HEK293 (cell line): ENCODE results near the gene WDR12.

Experiments used
- CTCF ChIA-PET: fragments of 350-600 bp; formaldehyde crosslinking; extraction: SDS; loops from one replicate; lab custom pipeline; 2021; ENCODE audit warnings: antibody characterized with exemption; lab: Yijun Ruan, JAX
- POLR2A ChIA-PET: fragments of 300-600 bp; formaldehyde crosslinking; extraction: SDS; loops from one replicate; lab custom pipeline; 2020; ENCODE audit warnings: antibody characterized with exemption, inconsistent platforms; lab: Yijun Ruan, JAX
- H3K27ac ChIP-seq: fragments of 200-500 bp; sonication (Bioruptor generic); 2 replicates; pipeline ENCODE4 v1.5.1; 2014; ENCODE audit warnings: low read depth, low read length, control low read depth, inconsistent platforms; ENCODE audit errors: extremely low read depth
- H3K36me3 ChIP-seq, 2 experiments: fragments of 200-500 bp in 1 of 2; sonication (Bioruptor generic) in 1 of 2; 1 replicate in 1 of 2; 2 replicates in 1 of 2; pipeline ENCODE4 v1.5.1; 2014 to 2017; ENCODE audit warnings: inconsistent platforms in 2 of 2, low read length in 2 of 2; ENCODE audit not compliant: control insufficient read depth in 2 of 2, insufficient read depth in 1 of 2
- H3K4me1 ChIP-seq: fragments of 200-500 bp; sonication (Bioruptor generic); 2 replicates; pipeline ENCODE4 v1.5.1; 2014; ENCODE audit warnings: mild to moderate bottlenecking, low read length, inconsistent platforms; ENCODE audit not compliant: control insufficient read depth, insufficient read depth
- H3K4me3 ChIP-seq: 2 replicates; pipeline ENCODE4 v1.5.1; 2011; ENCODE audit warnings: low read depth, mild to moderate bottlenecking, control low read depth, low read length, moderate library complexity
- H3K9me3 ChIP-seq: fragments of 200-500 bp; sonication (Bioruptor generic); 2 replicates; pipeline ENCODE4 v1.5.1; 2014; ENCODE audit warnings: low read depth, low read length, inconsistent platforms; ENCODE audit not compliant: control insufficient read depth, insufficient read depth
- ATF2 ChIP-seq: fragments of 450-650 bp; formaldehyde crosslinking; IDR thresholded peaks from 2 replicates; pipeline ENCODE4 v1.5.1; 2016; ENCODE audit warnings: missing biosample characterization, missing genetic modification characterization, low read depth
- BCL11B ChIP-seq: fragments of 450-650 bp; formaldehyde crosslinking; IDR thresholded peaks from 2 replicates; pipeline ENCODE4 v1.5.1; 2016; ENCODE audit warnings: low read depth, missing biosample characterization, missing genetic modification characterization
- GLI2 ChIP-seq: fragments of 450-650 bp; formaldehyde crosslinking; IDR thresholded peaks from 2 replicates; pipeline ENCODE4; 2017; ENCODE audit warnings: missing biosample characterization, missing genetic modification characterization, low read depth, borderline replicate concordance
- GLIS2 ChIP-seq: fragments of 450-650 bp; formaldehyde crosslinking; IDR thresholded peaks from 2 replicates; pipeline ENCODE4 v1.5.1; 2016; ENCODE audit warnings: missing biosample characterization, missing genetic modification characterization
- KLF1 ChIP-seq: fragments of 450-650 bp; formaldehyde crosslinking; IDR thresholded peaks from 2 replicates; pipeline ENCODE4 v1.5.1; 2016; ENCODE audit warnings: missing biosample characterization, missing genetic modification characterization
- KLF16 ChIP-seq: fragments of 450-650 bp; formaldehyde crosslinking; IDR thresholded peaks from 2 replicates; pipeline ENCODE4 v1.5.1; 2017; ENCODE audit warnings: missing biosample characterization, missing genetic modification characterization
- MEIS1 ChIP-seq: sonication (generic); formaldehyde crosslinking; IDR thresholded peaks from 2 replicates; pipeline ENCODE4 v1.8.1; 2022; ENCODE audit warnings: missing genetic modification reagents, mild to moderate bottlenecking, borderline replicate concordance
- TRIM28 ChIP-seq: IDR thresholded peaks from 2 replicates; pipeline ENCODE4 v1.6.1; 2011; ENCODE audit warnings: low read length, control low read depth, borderline replicate concordance
- ZBTB17 ChIP-seq: fragments of 450-650 bp; formaldehyde crosslinking; IDR thresholded peaks from 2 replicates; pipeline ENCODE4 v1.5.1; 2016; ENCODE audit warnings: missing biosample characterization, missing genetic modification characterization
- ZFP37 ChIP-seq: fragments of 450-650 bp; formaldehyde crosslinking; IDR thresholded peaks from 2 replicates; pipeline ENCODE4 v1.5.1; 2016; ENCODE audit warnings: missing biosample characterization, missing genetic modification characterization
- ZIC2 ChIP-seq: fragments of 450-650 bp; formaldehyde crosslinking; IDR thresholded peaks from 2 replicates; pipeline ENCODE4 v1.5.1; 2016; ENCODE audit warnings: missing biosample characterization, missing genetic modification characterization
- ZNF184 ChIP-seq: fragments of 450-650 bp; IDR thresholded peaks from 2 replicates; pipeline ENCODE4 v1.5.1; 2018; ENCODE audit warnings: missing biosample characterization, mild to moderate bottlenecking, missing genetic modification characterization
- ZNF214 ChIP-seq: fragments of 450-650 bp; formaldehyde crosslinking; IDR thresholded peaks from 2 replicates; pipeline ENCODE4 v1.5.1; 2017; ENCODE audit warnings: missing biosample characterization, mild to moderate bottlenecking, missing genetic modification characterization, borderline replicate concordance
- ZNF274 ChIP-seq, 2 experiments: fragments of 200-500 bp in 1 of 2; fragments of 450-650 bp in 1 of 2; sonication (Bioruptor generic) in 1 of 2; formaldehyde crosslinking in 1 of 2; IDR thresholded peaks; 2 replicates each; pipeline versions ENCODE4 v1.5.1 to v1.6.1; 2014 to 2016; ENCODE audit warnings: borderline replicate concordance in 1 of 2, inconsistent platforms in 1 of 2, low read length in 1 of 2, missing biosample characterization in 1 of 2, missing genetic modification characterization in 1 of 2
- ZNF302 ChIP-seq: fragments of 450-650 bp; formaldehyde crosslinking; IDR thresholded peaks from 2 replicates; pipeline ENCODE4 v1.5.1; 2016; ENCODE audit warnings: missing biosample characterization, missing genetic modification characterization, low read depth
- ZNF341 ChIP-seq: fragments of 450-650 bp; formaldehyde crosslinking; IDR thresholded peaks from 2 replicates; pipeline ENCODE4; 2016; ENCODE audit warnings: low read depth, missing biosample characterization, missing genetic modification characterization
- ZNF37A ChIP-seq: fragments of 450-650 bp; IDR thresholded peaks from 2 replicates; pipeline ENCODE4 v1.5.1; 2018; ENCODE audit warnings: missing biosample characterization, missing genetic modification characterization
- ZNF426 ChIP-seq: fragments of 450-650 bp; formaldehyde crosslinking; IDR thresholded peaks from 2 replicates; pipeline ENCODE4 v1.5.1; 2017; ENCODE audit warnings: missing biosample characterization, missing genetic modification characterization, mild to moderate bottlenecking, inconsistent platforms, moderate library complexity
- ZNF555 ChIP-seq: fragments of 450-650 bp; formaldehyde crosslinking; conservative IDR thresholded peaks from 2 replicates; pipeline ENCODE4 v1.5.1; 2017; ENCODE audit warnings: missing biosample characterization, mild to moderate bottlenecking, missing genetic modification characterization, inconsistent platforms
- ZNF561 ChIP-seq: fragments of 450-650 bp; IDR thresholded peaks from 2 replicates; pipeline ENCODE4 v1.5.1; 2018; ENCODE audit warnings: missing biosample characterization, missing genetic modification characterization, borderline replicate concordance
- ZNF596 ChIP-seq: fragments of 450-650 bp; IDR thresholded peaks from 2 replicates; pipeline ENCODE4 v1.5.0; 2018; ENCODE audit warnings: missing biosample characterization, mild to moderate bottlenecking, missing genetic modification characterization, moderate library complexity
- ZNF621 ChIP-seq: fragments of 450-650 bp; formaldehyde crosslinking; IDR thresholded peaks from 2 replicates; pipeline ENCODE4 v1.5.1; 2017; ENCODE audit warnings: missing biosample characterization, missing genetic modification characterization
- ZNF660 ChIP-seq: fragments of 450-650 bp; IDR thresholded peaks from 2 replicates; pipeline ENCODE4 v1.5.1; 2018; ENCODE audit warnings: missing biosample characterization, mild to moderate bottlenecking, missing genetic modification characterization
- ZNF791 ChIP-seq: fragments of 450-650 bp; formaldehyde crosslinking; IDR thresholded peaks from 2 replicates; pipeline ENCODE4 v1.5.1; 2016; ENCODE audit warnings: missing biosample characterization, missing genetic modification characterization
- ZNF830 ChIP-seq: fragments of 450-650 bp; IDR thresholded peaks from 2 replicates; pipeline ENCODE4 v1.5.0; 2018; ENCODE audit warnings: missing biosample characterization, missing genetic modification characterization, low read depth, mild to moderate bottlenecking, moderate library complexity
- ZSCAN23 ChIP-seq: fragments of 450-650 bp; formaldehyde crosslinking; IDR thresholded peaks from 2 replicates; pipeline ENCODE4 v1.5.1; 2016; ENCODE audit warnings: missing biosample characterization, missing genetic modification characterization
- TF ChIP-seq, protein P1 (sequence below): fragments of 450-650 bp; formaldehyde crosslinking; optimal IDR thresholded peaks from 2 replicates; pipeline ENCODE3; 2016; ENCODE audit warnings: missing biosample characterization, mild to moderate bottlenecking, missing genetic modification characterization
- TF ChIP-seq, protein P2 (sequence below): fragments of 450-650 bp; formaldehyde crosslinking; IDR thresholded peaks from 2 replicates; pipeline ENCODE4 v1.5.1; 2016; ENCODE audit warnings: missing biosample characterization, missing genetic modification characterization

The WDR12 gene

DNA sequence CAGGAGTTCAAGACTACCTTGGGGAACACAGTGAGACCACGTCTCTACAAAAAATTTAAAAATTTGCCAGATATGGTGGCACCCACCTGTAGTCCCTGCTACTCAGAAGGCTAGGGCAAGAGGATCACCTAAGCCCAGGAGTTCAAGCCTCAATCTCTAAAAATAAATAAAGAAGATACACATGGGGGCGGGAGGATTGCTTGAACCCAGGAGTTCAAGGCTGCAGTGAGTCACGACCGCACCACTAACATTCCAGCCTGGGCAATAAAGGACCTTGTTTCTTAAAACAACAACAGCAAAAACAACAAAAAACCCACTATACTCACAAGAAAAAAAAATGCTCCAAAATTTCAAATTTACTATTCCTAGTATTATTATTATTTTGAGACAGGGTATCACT, 29.9 kb downstream of the WDR12 start (continued):
- TF ChIP-seq, protein P1, sequence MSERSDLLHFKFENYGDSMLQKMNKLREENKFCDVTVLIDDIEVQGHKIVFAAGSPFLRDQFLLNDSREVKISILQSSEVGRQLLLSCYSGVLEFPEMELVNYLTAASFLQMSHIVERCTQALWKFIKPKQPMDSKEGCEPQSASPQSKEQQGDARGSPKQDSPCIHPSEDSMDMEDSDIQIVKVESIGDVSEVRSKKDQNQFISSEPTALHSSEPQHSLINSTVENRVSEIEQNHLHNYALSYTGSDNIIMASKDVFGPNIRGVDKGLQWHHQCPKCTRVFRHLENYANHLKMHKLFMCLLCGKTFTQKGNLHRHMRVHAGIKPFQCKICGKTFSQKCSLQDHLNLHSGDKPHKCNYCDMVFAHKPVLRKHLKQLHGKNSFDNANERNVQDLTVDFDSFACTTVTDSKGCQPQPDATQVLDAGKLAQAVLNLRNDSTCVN, result no peak
- TF ChIP-seq ZSCAN23 (tag by site-specific recombination) (no peak), GLIS2 (tag by site-specific recombination) (no peak), GLI2 (no peak), ZNF561 (tag by site-specific recombination) (no peak), ZNF37A (tag by site-specific recombination) (no peak), ZNF830 (tag by site-specific recombination) (no peak), ZNF274 (IDR thresholded peaks at IDR 0.05; ENCODE audit: low read length) (no peak), ZNF274 (tag by site-specific recombination; IDR thresholded peaks at IDR 0.05; ENCODE audit: borderline replicate concordance) (no peak), ZNF621 (tag by site-specific recombination) (no peak)

- ChIA-PET POLR2A (no interaction called here), CTCF (interaction anchor here (1.1 kb wide), 1 partner anchor 541 kb away, joined by 3 read pairs; no protein-coding TSS in a partner anchor)
- Histone ChIP-seq H3K9me3 (no peaks in the 10 kb centered on the region), H3K36me3 (peaks cover 31 to 33% of the 10 kb centered on the region in 2 experiments; a peak in 2 of 3 replicates), H3K4me1 (no peaks in the 10 kb centered on the region), H3K27ac (no peak overlapping the region), H3K4me3 (no peak overlapping the region)
- TF ChIP-seq, protein P2, sequence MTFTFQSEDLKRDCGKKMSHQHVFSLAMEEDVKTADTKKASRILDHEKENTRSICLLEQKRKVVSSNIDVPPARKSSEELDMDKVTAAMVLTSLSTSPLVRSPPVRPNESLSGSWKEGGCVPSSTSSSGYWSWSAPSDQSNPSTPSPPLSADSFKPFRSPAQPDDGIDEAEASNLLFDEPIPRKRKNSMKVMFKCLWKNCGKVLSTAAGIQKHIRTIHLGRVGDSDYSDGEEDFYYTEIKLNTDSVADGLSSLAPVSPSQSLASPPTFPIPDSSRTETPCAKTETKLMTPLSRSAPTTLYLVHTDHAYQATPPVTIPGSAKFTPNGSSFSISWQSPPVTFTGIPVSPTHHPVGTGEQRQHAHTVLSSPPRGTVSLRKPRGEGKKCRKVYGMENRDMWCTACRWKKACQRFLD, result no peak
- TF ChIP-seq ZFP37 (no peak), ZNF791 (tag by site-specific recombination) (no peak), ATF2 (tag by site-specific recombination) (no peak)
Measured at GRCh38 chr2:202877699-202878098, 33.8 kb downstream of the WDR12 start.

- Histone ChIP-seq H3K27ac (peak within 1 kb of the TSS; percentile 91), H3K4me1 (no peaks in the 10 kb centered on the region), H3K36me3 (no peaks in the 10 kb centered on the region; a peak in 1 of 3 replicates), H3K9me3 (no peaks in the 10 kb centered on the region), H3K4me3 (peak within 1 kb of the TSS; percentile 88)
- POLR2A ChIA-PET, result interaction anchor here (0.6 to 2.2 kb wide), 6 partner anchors 10 to 852 kb away, joined by 3 to 7 read pairs (median 5); partner anchors contain the start of genes CARF, FAM117B and WDR12
- CTCF ChIA-PET, result interaction anchor here (0.6 to 0.9 kb wide), 3 partner anchors 39 to 734 kb away, joined by 3 to 5 read pairs (median 4); no protein-coding TSS in a partner anchor
- TF ChIP-seq KLF16 (no peak), TRIM28 (no peak), ZNF555 (no peak), BCL11B (tag by site-specific recombination) (no peak), ZNF341 (tag by site-specific recombination) (peak; percentile 80), KLF1 (tag by site-specific recombination) (peak; percentile 18; the same call in 1 of the 2 replicates), ZNF596 (no peak), ZNF302 (tag by site-specific recombination) (no peak), ZNF660 (tag by site-specific recombination) (peak; percentile 63; the same call in 1 of the 2 replicates), ZNF426 (tag by site-specific recombination) (no peak), ZIC2 (tag by site-specific recombination) (peak; percentile 47; the same call in 1 of the 2 replicates), ZBTB17 (tag by site-specific recombination) (0 out of 2 replicates have a peak, but pooled peaks have one; percentile 7), ZNF214 (tag by site-specific recombination) (no peak), ZNF184 (tag by site-specific recombination) (no peak), MEIS1 (CRISPR knock-in tag) (no peak)
- TF ChIP-seq, protein P1, result peak; percentile 89
Measured at GRCh38 chr2:202871300-202872141, 40.0 kb downstream of the WDR12 start, which contains the start of gene ICA1L. TSS of gene ICA1L (minus strand) at chr2:202871766. CDS start at chr2:202829009, 42,757 bp downstream.
